GM19193 (cell line): ENCODE measurements around the gene PPARD.

Source experiments
- POLR2A ChIP-seq: IDR thresholded peaks from 4 replicates; pipeline ENCODE4 v1.6.1; 2011; ENCODE audit not compliant: insufficient read depth, insufficient read length; ENCODE audit errors: extremely low read depth

Gene PPARD

DNA sequence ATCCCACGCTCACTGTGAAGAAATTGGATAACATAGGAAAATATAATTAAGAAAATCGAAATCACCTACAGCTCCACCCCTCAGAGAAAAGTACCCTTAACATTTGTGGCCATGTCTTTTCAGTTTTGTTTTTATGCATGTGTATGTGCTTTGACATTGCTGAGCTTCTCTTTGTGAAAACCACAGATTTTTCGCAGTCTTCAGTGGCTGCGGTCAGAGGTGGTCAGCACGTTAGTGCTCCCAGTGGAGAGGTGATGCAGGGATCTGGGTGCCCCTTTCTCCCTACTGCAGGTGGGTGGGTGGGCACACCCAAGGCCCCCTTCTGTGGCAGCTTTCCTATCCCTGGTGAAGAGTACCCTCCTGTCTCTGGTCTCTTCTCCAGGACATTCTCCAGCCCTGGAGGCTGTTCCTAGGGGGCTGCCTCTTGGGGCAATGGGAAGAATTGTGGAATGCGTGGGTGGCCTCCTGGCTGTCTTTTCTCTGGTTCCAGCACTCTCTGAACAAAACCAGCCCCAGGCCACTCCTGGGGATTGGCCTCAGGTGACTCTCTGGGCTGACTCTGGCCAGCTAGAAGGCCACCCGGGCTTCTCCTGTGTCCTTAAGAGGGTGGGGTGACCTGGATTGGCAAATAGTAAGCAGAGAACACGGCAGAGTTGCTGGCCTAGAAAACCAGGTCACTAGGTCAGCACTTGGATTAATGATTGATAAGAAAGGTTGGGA lies 59.9 kb downstream of the PPARD start:
- no peak for TF ChIP-seq POLR2A

GRCh38 chr6:35402856-35403191 lies 60.5 kb downstream of the PPARD start:
- TF ChIP-seq POLR2A: no peak

GRCh38 chr6:35403544-35404442 lies 61.4 kb downstream of the PPARD start:
- no peak for TF ChIP-seq POLR2A

DNA sequence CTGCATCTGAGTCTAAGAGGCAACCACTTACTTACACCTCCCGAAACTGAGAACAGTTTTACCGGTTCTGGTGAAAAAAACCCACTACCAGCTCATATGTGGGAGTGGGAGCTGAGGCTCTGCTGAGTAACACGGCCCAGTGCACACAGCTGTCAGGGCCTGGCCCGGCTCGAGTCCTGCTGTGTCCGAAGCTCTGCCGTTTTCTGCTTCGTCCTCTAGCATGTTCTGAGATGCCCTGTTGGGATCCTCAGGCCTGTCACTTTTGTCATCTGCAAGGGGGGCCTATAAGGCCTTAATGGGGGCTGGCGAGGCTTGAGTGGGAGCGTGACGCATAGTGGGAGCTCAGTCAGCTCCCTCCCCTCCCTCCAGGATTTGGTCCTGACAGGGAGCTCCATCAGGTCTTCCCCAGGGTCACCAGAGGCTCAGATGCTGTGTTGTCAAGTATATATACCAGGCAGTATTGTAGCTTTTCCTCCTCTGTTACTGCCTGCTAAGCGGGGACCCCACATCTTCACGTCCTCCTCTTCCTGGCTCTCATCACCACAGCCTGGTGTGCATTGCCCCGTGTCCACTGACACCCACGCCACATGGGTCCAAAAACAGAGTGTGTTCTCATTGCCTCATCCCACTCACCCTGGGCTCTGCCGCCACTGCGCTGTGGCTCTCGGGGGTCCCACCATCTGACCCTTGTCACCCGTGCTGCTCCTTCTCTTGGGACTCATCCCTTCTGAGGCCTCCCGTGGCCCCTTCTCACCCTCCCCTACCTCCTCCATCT lies 64.5 kb downstream of the PPARD start:
- TF ChIP-seq POLR2A: no peak

GRCh38 chr6:35409245-35409644 lies 66.9 kb downstream of the PPARD start:
- TF ChIP-seq POLR2A: no peak

DNA sequence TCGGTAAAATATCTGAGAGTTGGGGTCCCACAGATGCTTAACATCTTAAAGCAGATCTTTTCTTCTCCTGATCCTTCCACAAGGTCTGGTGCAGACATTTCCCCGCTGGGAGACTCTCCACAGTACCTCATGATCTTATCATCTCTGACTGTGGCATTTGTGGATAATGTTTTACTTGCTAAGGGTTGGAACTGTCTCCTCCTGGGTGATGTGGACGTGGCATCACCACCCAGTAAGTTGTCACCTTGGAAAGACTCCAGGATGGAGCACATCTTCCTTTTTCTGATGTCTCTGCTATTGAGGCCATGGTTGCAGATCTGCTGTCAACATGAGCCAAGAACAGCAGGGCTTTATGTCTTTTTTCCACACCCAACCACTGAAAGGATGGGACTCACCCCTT lies 67.8 kb downstream of the PPARD start:
- no peak for TF ChIP-seq POLR2A

DNA sequence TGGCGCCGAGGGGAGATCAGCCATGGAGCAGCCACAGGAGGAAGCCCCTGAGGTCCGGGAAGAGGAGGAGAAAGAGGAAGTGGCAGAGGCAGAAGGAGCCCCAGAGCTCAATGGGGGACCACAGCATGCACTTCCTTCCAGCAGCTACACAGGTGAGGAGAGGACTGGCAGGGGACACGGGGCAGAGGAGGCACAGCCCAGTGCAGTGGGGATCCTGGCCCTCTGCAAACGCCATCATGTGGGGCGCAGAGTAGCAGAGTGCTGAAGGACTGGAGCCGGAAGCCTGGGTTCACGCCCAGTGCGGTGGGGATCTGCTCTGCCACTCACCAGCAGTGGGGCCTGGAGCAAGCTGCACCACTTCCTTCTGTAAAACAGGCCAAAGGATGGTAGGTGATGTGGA lies 68.7 kb downstream of the PPARD start:
- no peak for TF ChIP-seq POLR2A

GRCh38 chr6:35412102-35412501 lies 69.7 kb downstream of the PPARD start:
- TF ChIP-seq POLR2A: no peak

DNA sequence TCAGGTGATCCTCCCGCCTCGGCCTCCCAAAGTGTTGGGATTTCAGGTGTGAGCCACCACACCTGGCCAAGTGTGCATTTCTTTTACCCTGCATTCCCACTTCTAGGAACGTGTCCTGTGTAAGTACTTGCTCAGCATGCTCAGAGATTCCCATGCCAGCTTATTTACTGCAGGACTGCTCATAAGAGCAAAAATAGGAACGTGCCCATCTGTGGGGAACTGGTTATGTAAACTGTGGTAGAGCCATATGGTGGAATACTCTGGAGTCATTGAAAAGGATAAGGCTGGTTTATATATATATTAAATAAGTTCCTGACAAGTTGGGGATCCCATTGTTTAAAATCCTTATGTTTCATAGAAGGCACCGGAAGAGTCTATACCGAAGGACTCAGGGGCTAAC lies 71.6 kb downstream of the PPARD start:
- no peak for TF ChIP-seq POLR2A

DNA sequence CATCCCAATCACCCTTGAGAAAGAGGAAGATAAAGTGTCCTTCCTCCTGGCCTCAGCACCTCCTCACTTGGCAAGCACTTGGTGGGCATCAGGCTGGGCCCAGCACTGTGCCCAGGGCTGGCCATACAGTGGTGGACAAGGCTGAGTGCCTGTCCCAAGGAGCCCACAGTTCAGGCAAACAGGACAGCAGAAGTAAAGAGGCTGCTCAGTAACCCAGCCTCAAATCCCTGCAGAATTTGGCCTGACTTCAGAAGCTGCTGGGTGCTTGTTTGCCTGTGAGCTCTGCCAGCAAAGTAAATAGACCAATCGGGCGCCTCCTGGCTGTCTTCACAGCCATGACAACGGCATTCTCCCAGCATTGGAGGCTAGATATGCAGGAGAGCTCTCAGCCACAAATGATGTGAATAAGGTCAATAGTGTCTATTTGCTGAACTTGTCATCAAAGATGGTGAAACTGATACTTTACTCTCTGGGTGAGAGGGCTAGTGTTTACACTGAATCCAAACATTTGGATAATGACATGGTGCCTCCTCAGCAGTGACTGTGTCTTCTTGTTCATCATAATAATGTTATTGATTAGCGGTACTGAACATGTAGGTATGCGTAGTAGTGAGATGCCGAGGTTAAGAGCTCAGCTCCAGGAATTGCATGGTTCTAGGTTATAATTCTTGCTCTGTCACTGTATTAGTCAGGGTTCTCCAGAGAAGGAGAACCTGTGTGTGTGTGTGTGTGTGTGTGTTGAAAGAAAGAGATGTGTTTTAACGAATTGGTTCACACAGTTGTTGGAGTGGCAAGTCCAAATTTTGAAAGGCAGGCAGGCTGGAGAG lies 72.9 kb downstream of the PPARD start:
- TF ChIP-seq POLR2A: no peak

GRCh38 chr6:35417979-35418661 lies 75.8 kb downstream of the PPARD start:
- TF ChIP-seq POLR2A: no peak

- TF ChIP-seq POLR2A: no peak
These were observed 77.1 kb downstream of the PPARD start for GRCh38 chr6:35419417-35419816.

- no peak for TF ChIP-seq POLR2A
These were observed 77.6 kb downstream of the PPARD start for GRCh38 chr6:35419961-35420360.

DNA sequence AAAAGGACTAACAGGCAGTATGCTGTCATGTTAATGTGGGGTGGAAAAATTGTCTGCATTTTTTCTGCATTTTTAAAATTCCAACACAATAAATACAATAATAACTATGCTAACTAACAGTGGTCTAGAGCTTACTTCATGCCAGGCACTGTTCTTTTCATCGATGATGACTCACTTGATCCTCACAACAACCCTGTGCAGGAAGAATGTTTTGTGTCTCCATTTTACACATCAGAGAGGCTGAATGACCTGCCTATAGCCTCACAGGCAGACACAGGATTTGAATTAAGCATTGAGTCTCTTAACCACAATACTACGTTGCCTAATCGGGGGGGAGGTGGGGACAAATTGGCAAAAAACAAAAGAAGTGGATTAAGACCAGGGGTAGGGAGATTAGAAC lies 82.9 kb downstream of the PPARD start:
- no peak for TF ChIP-seq POLR2A
